Thoracic aorta endothelial cell (primary cell): Measurements from ENCODE around the gene TOB2. TPM values are rescaled to one million over a fixed set of nuclear protein-coding genes. Genes with fewer than 3 reads are reported as not detected.

Source experiments
- total RNA-seq: library from RNA; depleted of rRNA; stranded (reverse); fragments of >200 nt; gene quantifications from 2 replicates; pipeline ENCODE4 v1.2.3, GENCODE V29; 2012

The TOB2 gene
- 31.6 and 36.0 TPM in 2 replicates for total RNA-seq

GRCh38 chr22:41446639-41447434 is at the start of gene TOB2:
TOB2 (minus strand) TSS chr22:41446801; CDS start chr22:41437345, 9,456 bp downstream.

GRCh38 chr22:41468381-41469217 is 22.0 kb upstream of the TOB2 start, which contains the start of the genes ACO2 and PHF5A:
ACO2 (plus strand) TSS chr22:41469117; CDS start chr22:41469147, 30 bp downstream.
PHF5A (minus strand) TSS chr22:41468692; CDS start chr22:41468653, 39 bp downstream.

Other genes starting within 250 kb of the TOB2 start
- gene L3MBTL2, start 241.5 kb downstream of the TOB2 start, total RNA-seq, result 29.1 and 31.6 TPM in 2 replicates
- gene CHADL, start 205.9 kb downstream of the TOB2 start, total RNA-seq, result 0.43 and 0.53 TPM in 2 replicates
- gene RANGAP1, start 160.6 kb downstream of the TOB2 start, total RNA-seq, result 121 and 137 TPM in 2 replicates
- gene ZC3H7B, start 145.3 kb downstream of the TOB2 start, total RNA-seq, result 64.2 and 70.5 TPM in 2 replicates
- gene TEF, start 64.9 kb downstream of the TOB2 start, total RNA-seq, result 2.2 and 3.1 TPM in 2 replicates
- 54.1 and 63.7 TPM in 2 replicates for gene PHF5A, start 21.9 kb upstream of the TOB2 start, total RNA-seq
- 62.4 and 76.7 TPM in 2 replicates for gene ACO2, start 22.3 kb upstream of the TOB2 start, total RNA-seq
- gene POLR3H, start 97.7 kb upstream of the TOB2 start, total RNA-seq, result 17.3 and 19.4 TPM in 2 replicates
- not detected in 2 replicates for gene CSDC2, start 114.2 kb upstream of the TOB2 start, total RNA-seq
- gene PMM1, start 143.0 kb upstream of the TOB2 start, total RNA-seq, result 3.9 and 5.6 TPM in 2 replicates
- gene DESI1, start 174.2 kb upstream of the TOB2 start, total RNA-seq, result 43.0 and 53.8 TPM in 2 replicates
- gene XRCC6, start 174.5 kb upstream of the TOB2 start, total RNA-seq, result 406 and 442 TPM in 2 replicates
- gene SNU13, start 242.1 kb upstream of the TOB2 start, total RNA-seq, result 67.4 and 87.7 TPM in 2 replicates